Measurements from ENCODE around the gene CARS2.

Gene CARS2

DNA sequence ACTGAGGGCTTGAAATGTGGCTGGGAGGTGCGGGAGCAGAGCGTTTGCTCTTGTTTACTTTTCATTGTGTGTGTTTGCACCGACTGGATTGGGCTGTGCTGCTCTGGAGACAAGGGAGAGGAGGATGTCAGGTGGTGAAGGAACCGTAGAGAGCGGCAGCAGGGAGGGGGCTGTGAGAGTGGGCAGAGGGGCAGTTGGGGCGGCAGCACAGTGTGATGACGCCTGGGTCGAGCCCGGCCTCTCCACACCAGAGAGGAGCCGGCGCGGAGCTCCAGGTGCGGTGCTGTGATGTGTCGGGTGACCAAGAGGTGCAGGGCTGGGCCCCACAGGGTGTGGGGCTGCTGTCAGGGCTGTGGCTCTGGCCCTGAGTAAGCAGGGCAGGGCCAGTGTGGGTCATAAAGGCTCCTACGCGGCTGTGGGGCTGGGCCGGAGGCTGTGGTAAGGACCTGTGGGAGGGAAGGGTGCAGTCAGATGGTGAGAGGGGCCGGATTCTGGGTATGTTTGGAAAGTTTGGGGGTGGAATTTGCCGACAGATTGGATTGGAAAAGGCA is 80.1 kb downstream of the CARS2 start:
- no peak for TF ChIP-seq CTCF (IDR thresholded peaks at IDR 0.05; ENCODE audit: insufficient read depth, low read depth, low read length, missing control alignments)
- DNase-seq (ENCODE audit: low read depth) = peak; percentile 22
- H3K4me3 ChIP-seq (ENCODE audit: low read length) = no peak overlapping the region

- H3K4me3 ChIP-seq (ENCODE audit: low read length) = no peak overlapping the region
- TF ChIP-seq CTCF (IDR thresholded peaks at IDR 0.05; ENCODE audit: insufficient read depth, low read depth, low read length, missing control alignments) = no peak
- no peak for DNase-seq (ENCODE audit: low read depth)
These were observed 80.9 kb downstream of the CARS2 start for GRCh38 chr13:110624766-110625756.

- TF ChIP-seq CTCF (IDR thresholded peaks at IDR 0.05; ENCODE audit: insufficient read depth, low read depth, low read length, missing control alignments) = no peak
- DNase-seq (ENCODE audit: low read depth) = no peak
- no peak overlapping the region for H3K4me3 ChIP-seq (ENCODE audit: low read length)
These were observed 85.3 kb downstream of the CARS2 start for GRCh38 chr13:110620596-110620995.

DNA sequence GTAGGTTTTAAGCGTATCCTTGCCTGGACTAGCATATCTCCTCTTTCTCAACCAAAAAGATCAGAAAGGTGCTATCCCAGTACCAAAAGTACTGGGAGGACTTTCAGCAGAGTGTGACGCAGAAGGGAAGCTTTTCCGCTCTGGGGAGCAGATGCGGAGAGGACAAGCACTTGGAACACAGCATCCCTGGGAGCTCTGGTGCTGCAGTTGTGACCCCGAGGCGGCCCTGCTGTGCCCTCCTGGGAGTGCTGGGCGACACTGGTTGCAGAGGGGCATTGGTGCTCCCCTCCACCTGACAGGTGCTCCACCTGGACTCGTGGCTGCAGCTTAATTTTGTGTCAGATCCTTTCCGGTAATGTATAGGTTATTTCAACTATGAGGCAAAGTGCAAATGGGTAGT is 87.1 kb downstream of the CARS2 start:
- DNase-seq (ENCODE audit: low read depth) = no peak
- TF ChIP-seq CTCF (IDR thresholded peaks at IDR 0.05; ENCODE audit: insufficient read depth, low read depth, low read length, missing control alignments) = no peak
- no peak overlapping the region for H3K4me3 ChIP-seq (ENCODE audit: low read length)

GRCh38 chr13:110618167-110618566 is 87.7 kb downstream of the CARS2 start:
- no peak for TF ChIP-seq CTCF (IDR thresholded peaks at IDR 0.05; ENCODE audit: insufficient read depth, low read depth, low read length, missing control alignments)
- H3K4me3 ChIP-seq (ENCODE audit: low read length) = no peak overlapping the region
- DNase-seq (ENCODE audit: low read depth) = no peak

- DNase-seq (ENCODE audit: low read depth) = peak; percentile 66
- no peak for TF ChIP-seq CTCF (IDR thresholded peaks at IDR 0.05; ENCODE audit: insufficient read depth, low read depth, low read length, missing control alignments)
- H3K4me3 ChIP-seq (ENCODE audit: low read length) = peak overlapping the region; percentile 11
These were observed 88.4 kb downstream of the CARS2 start for GRCh38 chr13:110617321-110618072.

Data from epithelial cell of esophagus (primary cell).